Natural killer cell (primary cell): ENCODE measurements around the gene CLSTN2. TPM values are rescaled to one million over a fixed set of nuclear protein-coding genes. Genes with fewer than 3 reads are reported as not detected.

Experiments used
- ATAC-seq, 3 donors: fragments of 150-1000 bp in 2 of 3; fragments of 200-7000 bp in 1 of 3; cut with Tn5 transposase; 1 replicate in 1 of 3; 2 replicates in 2 of 3; pipeline ENCODE4 v1.10.0; 2021; ENCODE audit warnings: mild to moderate bottlenecking in 2 of 3, moderate library complexity in 2 of 3
- DNase-seq, 2 donors: peaks; one replicate each; pipeline versions ENCODE4 v3.0.0 to v3.0.0-alpha.2; 2013 to 2021; ENCODE audit warnings: mixed read lengths in 1 of 2
- H3K27ac ChIP-seq: one replicate; pipeline ENCODE4 v1.5.1; 2013; ENCODE audit warnings: mild to moderate bottlenecking, low read length
- H3K27me3 ChIP-seq: one replicate; pipeline ENCODE4 v1.6.1; 2013; ENCODE audit warnings: low read length; ENCODE audit not compliant: control insufficient read depth, insufficient read depth
- H3K36me3 ChIP-seq: one replicate; pipeline ENCODE4 v1.6.1; 2013; ENCODE audit warnings: low read length; ENCODE audit not compliant: control insufficient read depth, insufficient read depth
- H3K4me1 ChIP-seq: one replicate; pipeline ENCODE4 v1.6.1; 2013; ENCODE audit warnings: low read length; ENCODE audit not compliant: control insufficient read depth, insufficient read depth
- H3K4me3 ChIP-seq: one replicate; pipeline ENCODE4 v1.5.1; 2013; ENCODE audit warnings: low read length
- H3K9me3 ChIP-seq: one replicate; pipeline ENCODE4 v1.6.1; 2013; ENCODE audit warnings: low read length; ENCODE audit not compliant: control insufficient read depth, insufficient read depth
- H3K27ac Mint-ChIP-seq, 2 donors: one replicate each; pipeline ENCODE4 v1.8.0; 2022; ENCODE audit warnings: mild to moderate bottlenecking in 2 of 2, mixed read lengths in 2 of 2, moderate library complexity in 1 of 2
- H3K27me3 Mint-ChIP-seq, 2 donors: one replicate each; pipeline ENCODE4 v1.8.0; 2022; ENCODE audit warnings: low read depth in 2 of 2, mixed read lengths in 2 of 2
- H3K36me3 Mint-ChIP-seq: one replicate; pipeline ENCODE4 v1.8.0; 2022; ENCODE audit warnings: mixed read lengths
- H3K4me1 Mint-ChIP-seq, 2 donors: one replicate each; pipeline ENCODE4 v1.8.0; 2022; ENCODE audit warnings: mixed read lengths in 2 of 2
- H3K4me3 Mint-ChIP-seq: one replicate; pipeline ENCODE4 v1.8.0; 2022; ENCODE audit warnings: mild to moderate bottlenecking, moderate library complexity, mixed read lengths
- H3K9me3 Mint-ChIP-seq, 2 donors: one replicate each; pipeline ENCODE4 v1.8.0; 2022; ENCODE audit warnings: mixed read lengths in 2 of 2
- CTCF ChIP-seq: fragments of 200-600 bp; IDR thresholded peaks from one replicate; pipeline ENCODE4 v1.8.0; 2022; ENCODE audit warnings: antibody characterized with exemption
- WGBS: methylation state at CpG from one replicate; pipeline ENCODE4 v1.1.7; 2013; ENCODE audit warnings: missing lambda C conversion rate; ENCODE audit not compliant: insufficient coverage; 5-methylcytosine and 5-hydroxymethylcytosine counted together
- intact Hi-C: fragments of 100-400 bp; cut with micrococcal nuclease; formaldehyde crosslinking; loops from one replicate; pipeline ENCODE4 v1.14.2; 2022
- total RNA-seq, 4 donors: library from RNA; stranded (reverse); fragments of 120-200 nt in 1 of 4; gene quantifications; one replicate each; pipeline versions ENCODE4 v1.2.3 to v1.2.4, GENCODE V29; 2013 to 2022

Gene CLSTN2
- total RNA-seq, 3 donors from 2014 or later (not counting 1 experiment from before 2014, with no cell fraction given), result 0.05 TPM; not detected in 2

- WGBS, result 88% methylated on average over 4 of the region's 4 CpGs
- Mint-ChIP-seq H3K9me3 (no peaks in the 10 kb centered on the region), H3K4me1 (no peaks in the 10 kb centered on the region), H3K36me3 (no peaks in the 10 kb centered on the region), H3K27me3 (peaks cover 0 to 8% of the 10 kb centered on the region in 2 donors), H3K27ac (no peak overlapping the region), H3K4me3 (no peak overlapping the region)
- DNase-seq (no peak), ATAC-seq (no peak)
- no peaks in the 10 kb centered on the region for H3K9me3 ChIP-seq
- TF ChIP-seq CTCF, result no peak
- intact Hi-C loops, result no loop called here
- H3K4me1 ChIP-seq, result no peaks in the 10 kb centered on the region
- no peak overlapping the region for H3K4me3 ChIP-seq
- no peaks in the 10 kb centered on the region for H3K27me3 ChIP-seq
- H3K27ac ChIP-seq, result no peak overlapping the region
- no peaks in the 10 kb centered on the region for H3K36me3 ChIP-seq
Observed at GRCh38 chr3:140553591-140553990, 618.6 kb downstream of the CLSTN2 start.

- H3K27me3 Mint-ChIP-seq, result peaks cover 4 to 13% of the 10 kb centered on the region in 2 donors
- H3K4me3 Mint-ChIP-seq, result no peak overlapping the region
- no peaks in the 10 kb centered on the region for H3K4me1 ChIP-seq
- no peak for TF ChIP-seq CTCF
- no peaks in the 10 kb centered on the region for H3K36me3 Mint-ChIP-seq
- H3K27me3 ChIP-seq, result no peaks in the 10 kb centered on the region
- no peak overlapping the region for H3K27ac ChIP-seq
- no peak overlapping the region for H3K4me3 ChIP-seq
- intact Hi-C loops, result no loop called here
- H3K36me3 ChIP-seq, result no peaks in the 10 kb centered on the region
- H3K27ac Mint-ChIP-seq, result no peak overlapping the region
- H3K9me3 ChIP-seq, result no peaks in the 10 kb centered on the region
- no peaks in the 10 kb centered on the region for H3K9me3 Mint-ChIP-seq
- ATAC-seq (no peak), DNase-seq (no peak)
- WGBS, result 79% methylated on average over 3 of the region's 3 CpGs
- no peaks in the 10 kb centered on the region for H3K4me1 Mint-ChIP-seq
Observed at GRCh38 chr3:140555666-140556065, 620.7 kb downstream of the CLSTN2 start.

- WGBS, result 76% methylated on average over 4 of the region's 4 CpGs
- Histone ChIP-seq H3K4me1 (no peaks in the 10 kb centered on the region), H3K4me3 (no peak overlapping the region), H3K27ac (no peak overlapping the region), H3K9me3 (no peaks in the 10 kb centered on the region), H3K36me3 (no peaks in the 10 kb centered on the region), H3K27me3 (no peaks in the 10 kb centered on the region)
- Mint-ChIP-seq H3K27me3 (peaks cover 4 to 14% of the 10 kb centered on the region in 2 donors), H3K4me1 (no peaks in the 10 kb centered on the region), H3K27ac (no peak overlapping the region), H3K9me3 (no peaks in the 10 kb centered on the region), H3K4me3 (no peak overlapping the region), H3K36me3 (no peaks in the 10 kb centered on the region)
- no peak for ATAC-seq
- intact Hi-C loops, result no loop called here
- DNase-seq, result no peak
- TF ChIP-seq CTCF, result no peak
Observed at GRCh38 chr3:140557476-140557875, 622.5 kb downstream of the CLSTN2 start.

GRCh38 chr3:140559546-140559945, 624.6 kb downstream of the CLSTN2 start:
- Mint-ChIP-seq H3K9me3 (no peaks in the 10 kb centered on the region), H3K27ac (no peak overlapping the region), H3K36me3 (no peaks in the 10 kb centered on the region), H3K27me3 (peaks cover 4 to 11% of the 10 kb centered on the region in 2 donors), H3K4me3 (no peak overlapping the region), H3K4me1 (no peaks in the 10 kb centered on the region)
- 64% methylated on average over 3 of the region's 4 CpGs for WGBS
- no peaks in the 10 kb centered on the region for H3K27me3 ChIP-seq
- no peak for TF ChIP-seq CTCF
- intact Hi-C loops, result no loop called here
- H3K4me1 ChIP-seq, result no peaks in the 10 kb centered on the region
- no peak overlapping the region for H3K27ac ChIP-seq
- H3K4me3 ChIP-seq, result no peak overlapping the region
- DNase-seq, result no peak
- H3K36me3 ChIP-seq, result no peaks in the 10 kb centered on the region
- H3K9me3 ChIP-seq, result no peaks in the 10 kb centered on the region
- no peak for ATAC-seq
